ENCODE data around the gene C17orf78.

The C17orf78 gene

DNA sequence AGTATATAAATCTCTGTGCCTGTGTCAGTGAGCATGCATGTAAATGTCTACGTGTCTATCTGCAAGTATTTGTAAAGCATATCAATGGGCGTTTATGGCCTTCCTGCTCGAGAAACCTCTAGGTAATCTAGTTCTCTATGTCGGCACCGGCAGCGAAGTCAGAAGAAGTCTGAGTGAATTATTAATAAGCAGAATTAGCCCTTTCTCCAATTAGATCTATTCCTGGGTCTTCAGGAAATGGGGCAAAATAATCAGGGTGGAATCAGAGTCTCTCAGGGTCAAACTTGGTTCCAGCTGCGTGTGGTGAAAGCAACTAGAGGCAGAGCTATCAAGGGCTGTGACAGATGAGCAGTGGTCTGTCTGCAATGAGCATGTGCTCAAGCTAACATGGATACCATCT lies at the start of gene C17orf78:
C17orf78 (plus strand) TSS at position 280 of the 400 bp plus-strand sequence; CDS start at position 388, 108 bp downstream.
- Histone ChIP-seq H3K27ac (ENCODE audit: low read length) (no peak within 1 kb of the TSS), H3K4me1 (ENCODE audit: low read length) (no peaks in the 10 kb centered on the region), H3K79me2 (ENCODE audit: low read length) (no peaks in the 10 kb centered on the region), H3K9ac (ENCODE audit: low read length) (no peak within 1 kb of the TSS), H4K20me1 (ENCODE audit: insufficient read depth, low read length) (no peaks in the 10 kb centered on the region), H3K4me3 (ENCODE audit: low read length) (no peak within 1 kb of the TSS), H3K9me3 (ENCODE audit: insufficient read depth, low read length) (no peaks in the 10 kb centered on the region), H2AFZ (ENCODE audit: low read depth, low read length) (no peak within 1 kb of the TSS), H3K4me2 (ENCODE audit: low read length) (no peak within 1 kb of the TSS), H3K27me3 (ENCODE audit: low read depth, low read length) (peaks cover 5% of the 10 kb centered on the region; the same call in 1 of the 2 replicates), H3K36me3 (replicated peaks; ENCODE audit: low read depth, low read length) (no peaks in the 10 kb centered on the region)
- TF ChIP-seq, protein P1, sequence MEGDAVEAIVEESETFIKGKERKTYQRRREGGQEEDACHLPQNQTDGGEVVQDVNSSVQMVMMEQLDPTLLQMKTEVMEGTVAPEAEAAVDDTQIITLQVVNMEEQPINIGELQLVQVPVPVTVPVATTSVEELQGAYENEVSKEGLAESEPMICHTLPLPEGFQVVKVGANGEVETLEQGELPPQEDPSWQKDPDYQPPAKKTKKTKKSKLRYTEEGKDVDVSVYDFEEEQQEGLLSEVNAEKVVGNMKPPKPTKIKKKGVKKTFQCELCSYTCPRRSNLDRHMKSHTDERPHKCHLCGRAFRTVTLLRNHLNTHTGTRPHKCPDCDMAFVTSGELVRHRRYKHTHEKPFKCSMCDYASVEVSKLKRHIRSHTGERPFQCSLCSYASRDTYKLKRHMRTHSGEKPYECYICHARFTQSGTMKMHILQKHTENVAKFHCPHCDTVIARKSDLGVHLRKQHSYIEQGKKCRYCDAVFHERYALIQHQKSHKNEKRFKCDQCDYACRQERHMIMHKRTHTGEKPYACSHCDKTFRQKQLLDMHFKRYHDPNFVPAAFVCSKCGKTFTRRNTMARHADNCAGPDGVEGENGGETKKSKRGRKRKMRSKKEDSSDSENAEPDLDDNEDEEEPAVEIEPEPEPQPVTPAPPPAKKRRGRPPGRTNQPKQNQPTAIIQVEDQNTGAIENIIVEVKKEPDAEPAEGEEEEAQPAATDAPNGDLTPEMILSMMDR (IDR thresholded peaks at IDR 0.05; ENCODE audit: low read depth, low read length) = no peak
- TF ChIP-seq EZH2phosphoT487 (IDR thresholded peaks at IDR 0.05; ENCODE audit: low read depth) = no peak

DNA sequence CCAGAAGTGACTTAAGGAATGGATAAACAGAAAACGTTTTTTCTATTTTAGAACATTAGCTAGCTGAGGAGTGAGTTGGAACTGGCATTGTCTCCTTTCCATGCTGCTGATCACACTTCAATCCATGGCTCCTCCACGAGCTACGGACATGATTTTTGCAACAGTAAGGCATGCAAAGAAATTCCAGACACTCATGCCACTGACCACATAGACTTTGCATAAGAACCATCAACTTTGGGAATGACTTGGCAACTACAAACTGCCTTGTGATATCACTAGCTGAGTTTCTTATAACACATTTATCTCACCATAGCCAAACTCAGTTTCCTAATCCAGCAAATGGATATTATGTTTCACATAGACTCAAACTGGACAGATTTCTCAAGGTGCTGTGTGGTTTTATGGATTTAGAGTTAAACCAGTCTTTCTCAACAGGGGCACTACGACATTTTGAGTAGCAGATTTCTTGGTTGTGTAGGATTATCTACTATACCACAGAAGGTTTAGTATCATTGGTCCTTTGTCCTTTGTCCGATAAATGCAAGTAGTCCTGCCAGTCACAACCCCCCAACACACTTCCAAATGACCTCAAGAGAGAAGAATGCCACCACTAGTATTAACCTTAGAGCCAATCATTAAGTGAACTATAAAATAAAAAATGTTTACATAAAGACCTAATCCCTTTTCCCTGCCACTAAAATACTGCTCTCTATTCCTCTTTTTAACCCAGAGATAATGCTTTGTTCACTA lies 48.3 kb upstream of the C17orf78 start:
- no peak overlapping the region for H2AFZ ChIP-seq (ENCODE audit: low read depth, low read length)
- no peak overlapping the region for H3K27ac ChIP-seq (ENCODE audit: low read length)
- H3K4me3 ChIP-seq (ENCODE audit: low read length) = no peak overlapping the region
- no peaks in the 10 kb centered on the region for H3K9me3 ChIP-seq (ENCODE audit: insufficient read depth, low read length)
- H3K79me2 ChIP-seq (ENCODE audit: low read length) = peaks cover 21% of the 10 kb centered on the region
- H3K27me3 ChIP-seq (ENCODE audit: low read depth, low read length) = no peaks in the 10 kb centered on the region
- no peak overlapping the region for H3K9ac ChIP-seq (ENCODE audit: low read length)
- no peak overlapping the region for H3K4me2 ChIP-seq (ENCODE audit: low read length)
- no peaks in the 10 kb centered on the region for H3K4me1 ChIP-seq (ENCODE audit: low read length)
- no peak for TF ChIP-seq EZH2phosphoT487 (IDR thresholded peaks at IDR 0.05; ENCODE audit: low read depth)
- TF ChIP-seq, protein P1 (IDR thresholded peaks at IDR 0.05; ENCODE audit: low read depth, low read length) = no peak
- H4K20me1 ChIP-seq (ENCODE audit: insufficient read depth, low read length) = no peaks in the 10 kb centered on the region
- peaks cover 21% of the 10 kb centered on the region for H3K36me3 ChIP-seq (replicated peaks; ENCODE audit: low read depth, low read length)

DNA sequence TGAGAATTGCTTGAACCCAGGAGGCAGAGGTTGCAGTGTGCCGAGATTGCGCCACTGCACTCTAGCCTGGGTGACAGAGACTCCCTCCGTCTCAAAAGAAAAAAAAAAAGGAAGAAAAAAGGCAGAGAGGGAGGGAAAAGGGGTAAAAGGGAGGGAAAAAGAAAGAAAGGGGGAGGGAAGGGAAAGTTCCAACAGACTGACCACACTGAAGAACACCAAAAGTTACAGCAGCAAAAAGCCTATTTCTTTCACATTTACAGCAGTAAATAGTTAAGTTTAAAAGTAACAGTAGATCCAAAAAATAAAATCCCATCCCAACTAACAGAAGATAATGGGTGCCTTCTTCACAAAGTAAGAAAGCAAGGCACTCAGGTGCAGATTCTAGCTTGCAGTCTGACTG lies 36.9 kb upstream of the C17orf78 start:
- no peaks in the 10 kb centered on the region for H3K27me3 ChIP-seq (ENCODE audit: low read depth, low read length)
- H4K20me1 ChIP-seq (ENCODE audit: insufficient read depth, low read length) = peaks cover 11% of the 10 kb centered on the region; the same call in 1 of the 2 replicates
- H3K4me3 ChIP-seq (ENCODE audit: low read length) = no peak overlapping the region
- no peak overlapping the region for H3K27ac ChIP-seq (ENCODE audit: low read length)
- no peak overlapping the region for H2AFZ ChIP-seq (ENCODE audit: low read depth, low read length)
- H3K4me1 ChIP-seq (ENCODE audit: low read length) = no peaks in the 10 kb centered on the region
- peaks cover 76% of the 10 kb centered on the region for H3K79me2 ChIP-seq (ENCODE audit: low read length)
- H3K36me3 ChIP-seq (replicated peaks; ENCODE audit: low read depth, low read length) = peaks cover 8% of the 10 kb centered on the region
- no peak overlapping the region for H3K4me2 ChIP-seq (ENCODE audit: low read length)
- TF ChIP-seq, protein P1 (IDR thresholded peaks at IDR 0.05; ENCODE audit: low read depth, low read length) = no peak
- TF ChIP-seq EZH2phosphoT487 (IDR thresholded peaks at IDR 0.05; ENCODE audit: low read depth) = no peak
- H3K9ac ChIP-seq (ENCODE audit: low read length) = no peak overlapping the region
- H3K9me3 ChIP-seq (ENCODE audit: insufficient read depth, low read length) = no peaks in the 10 kb centered on the region

DNA sequence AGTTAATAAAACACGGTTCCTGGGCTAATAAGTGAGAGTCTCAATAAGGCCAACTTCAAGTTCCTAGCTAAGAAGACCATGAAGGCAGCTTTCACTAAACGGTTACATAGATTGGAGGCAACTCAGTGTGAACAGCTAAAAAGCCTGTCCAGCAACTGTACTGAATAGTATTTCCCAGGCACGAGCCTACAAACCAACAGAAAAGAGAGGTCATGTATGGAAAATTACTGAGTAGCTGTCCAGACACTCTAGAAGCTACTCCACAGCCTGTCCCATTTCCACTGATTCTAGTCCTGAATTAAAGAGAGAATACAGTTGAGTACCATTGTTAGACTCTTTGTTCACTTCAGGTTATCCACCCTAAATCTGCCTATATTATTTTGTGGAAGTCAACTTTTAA lies 36.5 kb upstream of the C17orf78 start:
- H3K9me3 ChIP-seq (ENCODE audit: insufficient read depth, low read length) = no peaks in the 10 kb centered on the region
- H3K27ac ChIP-seq (ENCODE audit: low read length) = no peak overlapping the region
- H3K36me3 ChIP-seq (replicated peaks; ENCODE audit: low read depth, low read length) = peaks cover 8% of the 10 kb centered on the region
- peaks cover 75% of the 10 kb centered on the region for H3K79me2 ChIP-seq (ENCODE audit: low read length)
- H3K4me2 ChIP-seq (ENCODE audit: low read length) = no peak overlapping the region
- H3K4me3 ChIP-seq (ENCODE audit: low read length) = no peak overlapping the region
- H3K4me1 ChIP-seq (ENCODE audit: low read length) = no peaks in the 10 kb centered on the region
- no peak overlapping the region for H2AFZ ChIP-seq (ENCODE audit: low read depth, low read length)
- H3K9ac ChIP-seq (ENCODE audit: low read length) = no peak overlapping the region
- no peaks in the 10 kb centered on the region for H3K27me3 ChIP-seq (ENCODE audit: low read depth, low read length)
- TF ChIP-seq, protein P1 (IDR thresholded peaks at IDR 0.05; ENCODE audit: low read depth, low read length) = no peak
- no peak for TF ChIP-seq EZH2phosphoT487 (IDR thresholded peaks at IDR 0.05; ENCODE audit: low read depth)
- peaks cover 9% of the 10 kb centered on the region; the same call in 1 of the 2 replicates for H4K20me1 ChIP-seq (ENCODE audit: insufficient read depth, low read length)

All from OCI-LY3 (cell line).